ENCODE results near the gene MED27.
"Not testable (repeated sequence)": the region's sequence is repeated elsewhere in the genome, so short reads cannot be mapped to it uniquely, and the experiment has no call there.

Gene MED27

GRCh38 chr9:132012704-132013357 lies 66.8 kb downstream of the MED27 start:
- DNase-seq: no peak

DNA sequence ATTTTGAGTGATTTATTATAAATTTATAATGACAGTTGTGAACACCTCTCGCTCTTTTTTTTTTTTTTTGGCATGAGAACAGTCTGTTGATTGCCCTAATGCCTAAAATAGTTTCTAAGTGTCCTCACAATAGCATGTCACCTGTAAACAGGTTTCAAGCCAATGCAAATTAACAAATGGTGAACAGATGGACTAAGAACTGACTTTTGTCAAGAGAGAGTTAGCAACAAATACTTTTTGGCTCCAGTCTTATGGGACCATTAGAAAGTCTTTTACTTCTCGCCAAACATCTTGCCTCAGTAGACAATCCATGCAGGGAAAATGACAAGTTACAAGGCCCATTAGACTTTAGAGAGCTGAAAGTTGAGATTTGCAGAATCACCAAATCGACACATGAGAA lies 67.8 kb downstream of the MED27 start:
- no peak for DNase-seq

- DNase-seq: no peak
Measured at GRCh38 chr9:132011309-132011708, 68.4 kb downstream of the MED27 start.

DNA sequence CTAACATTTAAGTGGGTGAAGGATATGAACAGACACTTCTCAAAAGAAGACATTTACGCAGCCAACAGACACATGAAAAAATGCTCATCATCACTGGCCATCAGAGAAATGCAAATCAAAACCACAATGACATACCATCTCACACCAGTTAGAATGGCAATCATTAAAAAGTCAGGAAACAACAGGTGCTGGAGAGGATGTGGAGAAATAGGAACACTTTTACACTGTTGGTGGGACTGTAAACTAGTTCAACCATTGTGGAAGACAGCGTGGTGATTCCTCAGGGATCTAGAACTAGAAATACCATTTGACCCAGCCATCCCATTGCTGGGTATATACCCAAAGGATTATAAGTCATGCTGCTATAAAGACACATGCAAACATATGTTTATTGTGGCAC lies 69.5 kb downstream of the MED27 start:
- DNase-seq: not testable (repeated sequence)

GRCh38 chr9:132008855-132009812 lies 70.5 kb downstream of the MED27 start:
- no peak for DNase-seq

DNA sequence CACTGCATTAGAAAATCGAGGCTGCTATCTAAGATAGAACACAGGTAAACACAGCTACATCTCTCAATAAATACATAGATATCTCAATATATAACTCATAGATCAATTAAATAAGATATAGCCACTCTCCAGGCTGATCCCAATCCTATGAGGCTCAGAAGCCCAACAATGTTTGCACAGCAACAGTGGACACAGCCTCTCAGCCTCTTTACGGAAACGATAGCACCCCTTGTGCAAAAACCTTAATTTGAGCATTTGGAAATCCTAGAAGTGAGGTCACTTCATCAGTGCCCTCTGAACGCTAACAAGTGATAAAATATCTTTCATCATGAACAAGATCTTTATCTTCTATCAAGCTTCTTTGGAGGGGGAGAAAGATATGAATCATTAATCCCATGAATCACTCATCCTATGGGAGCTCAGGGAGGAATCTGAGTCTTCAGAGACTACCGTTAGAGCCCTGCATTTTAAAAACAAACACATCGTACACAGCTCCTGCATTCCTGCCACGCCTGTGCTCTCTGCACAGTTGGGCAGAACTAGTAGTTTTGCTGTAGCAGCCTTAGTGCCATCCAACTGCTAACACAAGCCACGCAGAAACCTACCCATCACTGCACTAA lies 71.4 kb downstream of the MED27 start:
- DNase-seq: no peak

GRCh38 chr9:132007371-132008025 lies 72.2 kb downstream of the MED27 start:
- DNase-seq: no peak

DNA sequence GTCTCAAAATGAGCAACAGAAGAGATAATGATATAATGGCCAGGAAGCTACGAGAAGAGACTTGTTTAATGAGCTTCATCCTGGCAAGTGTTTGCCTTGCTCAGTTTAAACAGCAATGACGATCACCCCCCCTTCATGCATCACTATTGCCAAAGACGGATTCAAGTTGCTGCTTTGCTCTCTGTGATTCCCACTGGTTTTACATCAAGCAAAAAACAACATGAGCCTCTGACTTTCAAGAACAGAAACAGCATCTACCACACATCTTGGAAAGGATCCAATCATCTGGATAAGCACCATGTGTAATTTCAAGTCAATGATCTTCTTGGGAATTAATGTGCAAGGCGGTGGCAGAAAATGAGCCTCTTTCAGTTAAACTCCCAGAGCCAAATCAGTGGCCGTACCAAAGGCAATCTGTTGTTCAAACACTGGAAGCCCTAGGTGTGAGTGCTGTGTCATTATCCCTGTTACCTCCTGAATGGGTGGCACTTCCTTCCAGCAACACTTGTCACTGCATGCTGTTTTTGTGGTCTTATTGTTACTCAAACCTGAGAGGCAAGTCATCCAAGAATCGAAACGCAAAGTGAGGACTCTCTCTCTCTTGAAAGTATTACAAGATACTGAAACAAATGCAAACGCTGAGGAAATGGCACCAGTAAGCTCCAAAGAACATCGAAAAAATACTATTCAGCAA lies 72.8 kb downstream of the MED27 start:
- peak; percentile 3 for DNase-seq

GRCh38 chr9:132005899-132006298 lies 73.8 kb downstream of the MED27 start:
- peak; percentile 48 for DNase-seq

DNA sequence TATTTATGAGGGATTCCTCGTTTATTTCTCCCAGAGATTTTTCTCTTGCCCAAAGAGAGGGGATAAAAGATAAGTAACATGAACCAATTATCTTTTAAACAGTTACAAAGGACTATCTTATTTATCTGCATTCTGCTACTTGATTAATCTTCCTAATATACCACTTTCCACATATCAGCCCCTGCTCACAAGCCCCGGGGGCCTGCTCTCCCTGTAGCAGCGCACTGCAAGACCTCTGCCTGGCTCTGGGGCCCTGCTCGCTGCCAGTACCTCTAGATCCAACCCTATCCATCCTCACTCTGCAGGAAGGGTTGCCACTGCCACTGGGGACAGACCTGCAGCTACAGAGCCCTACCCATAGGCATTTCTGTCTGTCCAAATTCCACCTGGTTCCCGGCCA lies 75.3 kb downstream of the MED27 start:
- DNase-seq: no peak

- peak; percentile 15 for DNase-seq
Measured at GRCh38 chr9:132003896-132004295, 75.8 kb downstream of the MED27 start.

GRCh38 chr9:132003319-132003704 lies 76.4 kb downstream of the MED27 start:
- DNase-seq: no peak

- DNase-seq: peak; percentile 38
Measured at GRCh38 chr9:132002643-132003318, 76.9 kb downstream of the MED27 start.

DNA sequence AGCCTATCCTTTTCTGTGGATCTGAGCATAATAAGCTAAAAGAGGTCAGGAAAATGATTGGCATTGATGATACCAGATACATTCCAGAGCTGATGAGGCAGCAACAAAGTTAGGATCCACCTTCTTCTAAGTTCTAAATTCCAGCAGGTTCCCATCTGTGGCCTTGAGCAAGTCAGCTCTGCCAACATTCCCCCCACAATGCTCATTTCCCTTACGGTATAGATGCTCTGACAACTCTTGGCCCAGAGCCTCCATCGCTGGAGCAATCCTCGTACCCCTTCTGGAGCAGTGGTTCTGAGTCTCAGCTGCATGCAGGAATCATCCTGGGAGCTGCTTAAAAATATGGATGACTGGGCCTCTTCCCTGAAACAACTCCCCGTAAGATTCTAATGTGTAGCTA lies 78.1 kb downstream of the MED27 start:
- no peak for DNase-seq

DNA sequence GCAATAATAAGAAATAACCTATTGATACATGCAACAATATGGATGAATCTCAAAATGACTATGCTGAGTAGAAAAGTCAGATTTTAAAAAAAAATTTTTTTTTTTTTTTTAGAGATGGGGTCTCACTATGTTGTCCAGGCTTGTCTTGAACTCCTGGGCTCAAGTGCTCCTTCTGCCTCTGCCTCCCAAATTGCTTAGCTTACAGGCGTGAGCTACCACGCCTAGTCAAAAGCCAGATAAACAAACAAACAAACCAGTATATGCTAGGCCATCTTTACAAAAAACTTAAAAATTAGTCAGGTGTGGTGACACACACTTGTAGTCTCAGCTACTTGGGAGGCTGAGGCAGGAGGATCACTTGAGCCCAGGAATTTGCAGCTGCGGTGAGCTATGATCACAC lies 79.0 kb downstream of the MED27 start:
- DNase-seq: no peak

DNA sequence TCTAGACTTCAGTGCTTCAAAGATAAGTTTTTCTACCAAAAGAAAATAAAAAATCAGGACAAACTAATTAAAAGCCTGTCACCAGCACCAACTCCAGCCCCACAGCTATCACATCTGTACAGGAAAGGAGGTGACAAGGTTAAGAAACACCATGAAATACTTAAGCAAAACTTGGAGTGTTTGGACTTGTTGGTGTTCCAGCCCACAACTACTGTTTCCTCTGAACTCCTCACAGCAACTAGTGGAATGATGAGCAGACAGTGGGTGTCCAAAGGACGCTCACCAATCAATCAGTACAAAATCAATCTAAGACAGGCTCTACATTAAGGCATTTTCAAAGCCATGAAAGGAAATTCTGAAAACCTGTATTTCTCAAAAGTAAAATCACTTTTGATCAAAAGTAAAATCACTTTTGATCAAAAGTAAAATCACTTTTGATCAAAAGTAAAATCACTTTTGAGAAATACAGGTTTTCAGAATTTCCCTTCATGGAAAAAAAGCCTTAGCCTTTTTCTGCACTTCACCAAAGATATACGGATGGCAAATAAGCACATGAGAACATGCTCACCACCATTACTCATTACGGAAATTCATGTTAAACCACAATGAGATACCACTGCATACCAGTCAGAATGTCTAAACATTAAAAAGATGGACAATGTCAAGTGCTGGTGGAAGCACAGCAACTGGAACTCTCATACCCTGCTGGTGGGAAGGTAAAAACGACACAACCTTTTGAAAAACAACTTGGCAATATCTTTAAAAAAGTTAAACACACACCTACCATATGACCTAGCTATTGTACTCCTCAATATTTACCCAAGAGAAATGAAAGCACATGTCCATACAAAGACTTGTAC lies 79.7 kb downstream of the MED27 start:
- no peak for DNase-seq

- DNase-seq: no peak
Measured at GRCh38 chr9:131997779-131998178, 81.9 kb downstream of the MED27 start.

DNA sequence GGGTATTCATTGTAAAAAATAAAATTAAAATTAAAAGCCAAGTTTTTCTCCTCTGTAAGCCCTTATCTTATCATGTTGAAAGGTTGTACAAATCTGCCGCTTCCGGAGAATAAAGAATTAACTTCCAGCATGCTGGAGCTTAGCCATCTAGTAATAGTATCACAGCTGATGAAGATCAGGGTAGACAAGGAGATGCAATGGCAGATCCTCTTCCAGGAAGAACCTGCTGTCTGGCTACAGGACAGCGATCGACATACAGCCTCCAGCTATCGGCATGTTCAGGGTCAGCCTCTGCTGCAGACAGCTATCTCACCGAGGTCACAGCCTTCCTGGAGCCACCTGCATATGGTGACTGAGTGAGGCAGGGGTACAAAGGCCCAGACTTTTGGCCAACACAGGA lies 82.6 kb downstream of the MED27 start:
- DNase-seq: no peak

GRCh38 chr9:131995382-131995781 lies 84.3 kb downstream of the MED27 start:
- DNase-seq: no peak

- DNase-seq: no peak
Measured at GRCh38 chr9:131994364-131995125, 85.1 kb downstream of the MED27 start.
